HG03342 (cell line): ENCODE measurements around the gene SPAG9.

ENCODE experiments used
- ATAC-seq: cut with Tn5 transposase; IDR thresholded peaks from one replicate; pipeline ENCODE4 v1.9.1; 2021; ENCODE audit warnings: mild to moderate bottlenecking, moderate library complexity; ENCODE audit not compliant: unreplicated experiment

The SPAG9 gene

DNA sequence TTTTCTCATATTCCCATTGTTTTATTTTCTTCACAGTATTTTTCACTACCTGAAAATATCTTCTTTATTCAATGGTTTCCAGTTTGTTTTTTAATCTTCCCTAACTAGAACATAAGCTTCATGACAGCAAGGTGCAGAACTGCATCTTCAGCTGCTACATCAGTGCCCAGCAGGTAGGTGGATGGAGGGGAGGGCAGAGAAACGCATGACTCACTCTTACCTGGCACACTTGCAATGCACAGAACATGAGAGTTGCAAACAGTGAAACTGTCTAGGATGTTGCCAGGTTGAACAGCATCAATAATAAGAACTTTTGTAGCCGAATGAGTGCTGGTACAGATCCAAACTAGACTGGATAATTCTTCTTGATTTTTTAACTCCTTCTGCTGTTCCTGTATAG, 127.1 kb downstream of the SPAG9 start:
- no peak for ATAC-seq

- ATAC-seq, result no peak
Measured at GRCh38 chr17:50989149-50989548, 131.5 kb downstream of the SPAG9 start.

GRCh38 chr17:50988427-50988826, 132.2 kb downstream of the SPAG9 start:
- ATAC-seq, result no peak

DNA sequence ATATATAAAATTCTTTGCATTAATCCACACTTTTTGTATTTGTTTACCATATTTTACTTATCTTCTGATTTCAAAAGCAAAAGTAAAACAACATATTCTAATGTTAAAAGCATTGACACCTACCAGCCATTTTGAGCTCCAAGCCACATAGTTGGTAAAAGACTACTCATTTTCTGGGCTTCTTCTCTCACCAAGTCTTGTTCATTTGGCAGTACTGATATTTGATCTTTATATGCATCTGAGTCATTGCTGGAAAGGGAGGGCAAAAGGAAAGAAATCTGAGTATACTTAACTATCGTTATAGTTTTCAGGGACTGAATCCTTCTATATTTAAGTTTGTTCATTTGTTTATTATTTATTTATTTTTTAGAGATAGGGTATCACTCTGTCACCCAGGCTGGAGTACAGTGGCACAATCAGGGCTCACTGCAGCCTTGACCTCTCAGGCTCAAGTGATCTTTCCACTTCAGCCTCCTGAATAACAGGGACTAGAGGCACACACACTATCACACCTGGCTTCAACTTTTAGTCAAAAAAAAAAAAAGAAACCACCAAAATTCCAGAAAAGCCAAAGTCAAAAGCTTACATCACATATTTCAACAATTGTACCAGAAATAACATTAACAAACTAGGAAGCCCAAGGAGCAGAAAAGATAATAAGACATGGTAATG, 133.5 kb downstream of the SPAG9 start:
- no peak for ATAC-seq

- ATAC-seq, result no peak
Measured at GRCh38 chr17:50981279-50981678, 139.4 kb downstream of the SPAG9 start.

GRCh38 chr17:50979524-50979927, 141.1 kb downstream of the SPAG9 start:
- no peak for ATAC-seq

DNA sequence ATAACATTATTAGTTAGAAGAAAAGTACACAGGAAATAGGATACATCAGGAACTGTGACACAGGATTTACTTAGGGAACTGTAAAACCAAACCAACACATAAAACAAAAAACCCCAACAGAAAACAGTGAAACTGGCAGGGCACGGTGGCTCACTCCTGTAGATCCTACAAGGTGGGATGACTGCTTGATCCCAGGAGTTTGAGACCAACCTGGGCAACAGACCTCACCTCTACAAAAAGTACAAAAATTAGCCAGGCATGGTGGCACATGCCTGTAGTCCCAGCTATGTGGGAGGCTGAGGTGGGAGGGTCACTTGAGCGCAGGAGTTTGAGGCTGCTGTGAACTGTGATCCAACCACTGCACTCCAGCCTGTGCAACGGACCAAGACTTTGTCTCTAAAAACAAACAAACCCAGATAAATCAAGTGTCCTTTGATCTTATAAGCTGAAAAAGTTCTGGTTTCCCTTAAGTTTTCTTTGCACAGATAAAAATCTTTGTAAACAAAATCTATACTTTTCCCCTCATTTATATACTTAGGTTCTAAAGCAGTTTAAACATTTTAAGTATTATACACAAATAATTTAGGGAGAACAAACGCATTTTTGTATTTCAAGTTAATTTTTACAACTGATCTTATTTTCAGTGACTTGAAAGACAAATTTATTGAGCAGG, 143.0 kb downstream of the SPAG9 start:
- no peak for ATAC-seq

DNA sequence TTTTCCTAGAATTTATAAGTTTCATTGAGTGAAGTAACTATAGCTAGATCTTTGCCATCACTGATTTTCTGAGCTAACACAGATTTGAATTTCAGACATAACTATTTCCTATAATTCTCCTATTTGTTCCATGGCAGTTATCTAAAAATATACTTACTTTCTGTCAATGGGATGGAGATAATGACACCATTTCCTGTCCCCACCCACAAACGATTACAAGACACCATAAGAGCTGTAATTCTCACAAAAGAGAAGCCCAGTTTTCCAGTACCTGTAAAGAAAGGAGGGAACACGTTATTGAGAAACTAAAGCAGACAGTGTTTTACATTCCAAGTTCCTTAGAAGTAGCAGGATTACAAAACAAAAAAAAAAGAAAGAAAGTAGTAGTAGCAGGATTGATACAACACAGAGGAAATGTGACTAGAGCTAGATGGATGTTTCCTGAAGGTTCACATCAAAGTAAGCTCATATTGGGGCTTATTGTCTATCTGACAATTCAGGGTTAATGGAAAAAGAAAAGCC, 143.7 kb downstream of the SPAG9 start:
- no peak for ATAC-seq

DNA sequence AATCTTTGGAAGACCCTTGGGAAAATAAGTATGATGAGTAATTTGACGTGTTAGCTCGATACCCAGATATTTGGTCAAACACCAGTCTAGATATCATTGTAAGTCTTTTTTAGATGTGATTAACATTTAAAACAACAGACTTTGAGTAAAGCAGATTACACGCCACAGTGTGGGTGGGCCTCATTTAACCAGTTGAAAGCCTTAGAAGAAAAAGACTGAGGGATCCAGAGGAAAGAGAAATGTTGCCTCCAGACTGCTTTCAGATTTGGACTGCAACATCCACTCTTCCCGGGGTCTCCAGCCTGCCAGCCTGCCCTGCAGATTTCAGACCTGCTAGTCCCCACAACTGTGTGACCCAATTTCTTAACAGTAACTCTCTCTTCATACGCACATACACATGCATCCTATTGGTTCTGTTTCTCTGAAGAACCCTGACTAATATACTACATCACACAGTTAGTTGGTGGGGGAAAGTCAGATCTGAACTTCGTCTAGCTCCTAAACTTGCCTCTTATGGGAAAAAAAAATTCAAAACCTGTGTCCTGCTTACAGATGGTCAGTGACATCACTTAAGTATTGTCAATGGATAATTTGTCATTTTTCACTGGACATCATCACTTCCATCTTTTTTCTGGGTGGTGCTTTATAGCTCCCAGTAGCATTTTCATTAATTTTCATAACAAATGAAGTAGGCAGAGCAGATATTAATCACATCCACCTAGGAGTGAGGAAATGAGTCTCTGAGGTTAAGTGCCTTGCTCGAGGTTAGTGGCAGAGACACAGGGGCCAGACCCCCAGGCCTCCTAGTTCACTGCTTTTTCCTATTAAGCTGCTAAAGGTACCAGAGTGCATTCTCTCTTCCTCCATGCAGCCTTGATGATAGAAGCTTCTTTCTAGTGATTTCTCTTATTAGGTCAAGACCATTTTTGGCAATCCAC, 146.8 kb downstream of the SPAG9 start:
- ATAC-seq, result no peak

DNA sequence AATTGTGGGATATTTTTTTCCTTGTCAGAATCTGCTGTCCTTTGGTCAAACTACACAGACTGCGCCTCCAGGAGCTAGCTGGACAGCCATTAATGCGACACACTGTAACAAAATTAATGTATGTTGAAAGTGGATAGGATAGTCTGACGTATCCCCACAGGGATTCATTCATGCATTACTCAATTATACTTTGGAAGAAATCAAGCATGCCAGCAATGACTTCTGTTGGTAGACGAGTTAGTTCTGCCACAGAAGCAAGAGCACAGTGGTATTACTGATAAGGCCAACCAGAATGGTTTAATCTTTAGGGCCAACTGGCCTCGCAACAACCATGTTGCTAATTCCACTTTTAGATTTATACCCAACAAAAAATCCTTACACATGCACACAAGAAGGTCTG, 148.1 kb downstream of the SPAG9 start:
- no peak for ATAC-seq

GRCh38 chr17:50967795-50968194, 152.9 kb downstream of the SPAG9 start:
- no peak for ATAC-seq

DNA sequence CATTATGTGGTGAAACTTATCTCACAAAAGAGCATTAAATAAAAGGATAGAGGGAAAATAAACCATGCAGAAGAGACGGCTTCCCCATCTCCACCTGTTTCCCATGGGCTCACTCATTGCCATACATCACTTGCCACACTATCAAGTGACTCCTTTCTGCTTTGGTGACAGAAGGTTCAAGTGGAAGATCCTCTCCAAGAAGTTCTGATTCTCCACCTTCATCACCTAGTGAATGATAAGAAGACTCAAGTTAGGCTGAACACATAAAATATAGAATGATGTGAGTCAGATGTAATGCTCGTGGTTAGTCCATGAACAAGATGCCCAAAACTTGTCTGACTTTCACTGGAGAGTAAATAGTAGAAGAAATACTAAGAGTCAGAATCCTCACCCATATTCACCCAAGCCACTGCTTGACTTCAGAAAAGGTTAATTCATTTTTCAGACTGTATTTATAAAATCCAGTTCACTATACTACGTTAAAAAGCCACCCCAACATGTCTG, 154.5 kb downstream of the SPAG9 start:
- ATAC-seq, result no peak

GRCh38 chr17:50963139-50963538, 157.5 kb downstream of the SPAG9 start:
- ATAC-seq, result no peak

- no peak for ATAC-seq
Measured at GRCh38 chr17:50961282-50962220, 159.1 kb downstream of the SPAG9 start.

GRCh38 chr17:50959341-50959740, 161.3 kb downstream of the SPAG9 start:
- ATAC-seq, result no peak

DNA sequence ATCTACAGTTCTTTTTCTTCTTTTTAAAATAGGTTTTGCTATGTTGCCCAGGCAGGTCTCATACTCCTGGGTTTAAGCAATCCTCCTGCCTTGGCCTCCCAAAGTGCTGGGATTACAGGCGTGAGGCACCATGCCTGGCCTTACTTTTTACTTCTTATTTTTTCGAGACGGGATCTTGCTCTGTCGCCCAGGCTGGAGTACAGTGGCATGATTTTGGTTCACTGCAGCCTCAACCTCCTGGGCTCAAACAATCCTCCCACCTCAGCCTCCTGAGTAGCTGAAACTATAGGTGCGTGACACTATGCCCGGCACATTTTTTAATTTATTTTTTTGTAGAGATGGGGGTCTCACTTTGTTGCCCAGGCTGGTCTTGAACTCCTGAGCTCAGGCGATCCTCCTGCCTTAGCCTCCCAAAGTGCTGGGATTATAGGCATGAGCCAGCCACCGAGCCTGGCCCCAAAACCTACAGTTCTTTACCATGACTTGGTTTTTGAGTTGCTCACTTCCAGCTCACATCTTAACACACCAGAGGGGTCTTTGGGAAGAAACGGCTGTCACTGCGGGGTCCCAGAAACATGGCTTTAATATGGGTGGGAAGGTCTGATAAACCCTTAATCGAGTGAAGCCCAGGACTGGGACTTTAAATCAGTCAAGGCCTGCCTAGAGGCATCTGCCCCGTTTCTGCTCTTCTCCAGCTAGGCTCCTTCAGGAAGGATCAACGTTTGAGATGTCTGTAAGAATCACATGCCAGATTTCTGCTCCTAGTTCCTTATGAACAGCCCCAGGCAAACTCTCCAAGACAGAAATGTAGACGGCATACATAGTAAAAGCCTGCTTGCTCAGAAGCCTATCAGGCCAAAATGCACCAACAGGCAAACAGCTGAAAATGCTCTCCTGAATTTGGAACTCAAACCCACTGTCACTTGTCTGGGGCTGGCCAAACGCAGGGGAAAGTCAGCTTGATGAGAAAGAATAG, 162.8 kb downstream of the SPAG9 start:
- ATAC-seq, result no peak

- ATAC-seq, result no peak
Measured at GRCh38 chr17:50956750-50957523, 163.7 kb downstream of the SPAG9 start.

GRCh38 chr17:50956409-50956749, 164.3 kb downstream of the SPAG9 start:
- ATAC-seq, result no peak
